AG04450 (cell line): ENCODE data around the gene WDR33. TPM values are rescaled to one million over a fixed set of nuclear protein-coding genes. Genes with fewer than 3 reads are reported as not detected.
"Not testable (repeated sequence)": the region's sequence is repeated elsewhere in the genome, so short reads cannot be mapped to it uniquely, and the experiment has no call there.

ENCODE experiments used
- CTCF ChIA-PET: fragments of 300-600, 350-600 bp; formaldehyde crosslinking; extraction: SDS; loops from one replicate; lab custom pipeline; 2022; ENCODE audit warnings: antibody characterized with exemption, inconsistent platforms; lab: Charles Lee
- POLR2A ChIA-PET: fragments of 350-600 bp; formaldehyde crosslinking; extraction: SDS; loops from one replicate; lab custom pipeline; 2021; ENCODE audit warnings: antibody characterized with exemption, inconsistent platforms; lab: Yijun Ruan, JAX
- DNase-seq: peaks from one replicate; pipeline ENCODE4 v3.0.0-alpha.2; 2011; ENCODE audit warnings: low read depth, low spot score
- H3K27ac ChIP-seq: one replicate; pipeline ENCODE4 v1.5.1; 2012; ENCODE audit warnings: low read depth, low read length, control low read depth
- H3K27me3 ChIP-seq: one replicate; pipeline ENCODE4 v1.6.0; 2012; ENCODE audit warnings: low read length; ENCODE audit not compliant: control insufficient read depth, insufficient read depth
- H3K4me3 ChIP-seq: 2 replicates; pipeline ENCODE4 v1.5.1; 2011; ENCODE audit warnings: mild to moderate bottlenecking, low read depth, low read length, control low read depth
- H3K9me3 ChIP-seq: 2 replicates; pipeline ENCODE4 v1.5.1; 2012; ENCODE audit warnings: low read length; ENCODE audit not compliant: control insufficient read depth, insufficient read depth
- polyA plus RNA-seq: library from polyadenylated mRNA; depleted of rRNA; stranded (reverse); fragments of >200 nt; gene quantifications from 2 replicates; pipeline ENCODE4 v1.2.3, GENCODE V29; 2011
- TF ChIP-seq, protein P1 (sequence below): IDR thresholded peaks from 2 replicates; pipeline ENCODE4 v1.5.1; 2011; ENCODE audit warnings: low read depth, low read length, control low read depth, inconsistent platforms

WDR33 gene
- polyA plus RNA-seq, 1 experiment, result 54.1 TPM

DNA sequence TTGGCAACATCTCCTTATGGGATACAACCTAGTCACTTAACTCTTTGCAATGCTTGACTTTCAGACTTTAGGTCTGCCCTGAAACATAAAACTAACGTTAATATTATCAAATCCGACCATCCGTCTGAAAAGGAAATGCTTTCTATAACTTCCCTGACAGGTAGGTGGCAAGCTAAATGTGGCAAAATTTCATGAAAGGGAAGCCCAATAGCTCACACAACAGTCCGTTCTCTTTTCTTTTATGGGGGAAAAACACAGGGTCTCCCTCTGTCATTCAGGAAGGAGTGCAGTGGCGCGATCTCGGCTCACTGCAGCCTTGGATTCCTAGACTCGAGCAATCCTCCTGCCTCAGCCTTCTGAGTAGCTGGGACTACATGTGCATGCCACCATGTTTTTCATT, 56.8 kb downstream of the WDR33 start:
- H3K27ac ChIP-seq, result no peak overlapping the region
- H3K4me3 ChIP-seq, result no peak overlapping the region
- ChIA-PET CTCF (interaction anchor here (1.3 kb wide), 1 partner anchor 15 kb away, joined by 4 read pairs; no protein-coding TSS in a partner anchor), POLR2A (interaction anchor here (0.5 to 0.7 kb wide), 3 partner anchors 11 to 225 kb away, joined by 4 to 9 read pairs (median 6); no protein-coding TSS in a partner anchor)
- TF ChIP-seq, protein P1, sequence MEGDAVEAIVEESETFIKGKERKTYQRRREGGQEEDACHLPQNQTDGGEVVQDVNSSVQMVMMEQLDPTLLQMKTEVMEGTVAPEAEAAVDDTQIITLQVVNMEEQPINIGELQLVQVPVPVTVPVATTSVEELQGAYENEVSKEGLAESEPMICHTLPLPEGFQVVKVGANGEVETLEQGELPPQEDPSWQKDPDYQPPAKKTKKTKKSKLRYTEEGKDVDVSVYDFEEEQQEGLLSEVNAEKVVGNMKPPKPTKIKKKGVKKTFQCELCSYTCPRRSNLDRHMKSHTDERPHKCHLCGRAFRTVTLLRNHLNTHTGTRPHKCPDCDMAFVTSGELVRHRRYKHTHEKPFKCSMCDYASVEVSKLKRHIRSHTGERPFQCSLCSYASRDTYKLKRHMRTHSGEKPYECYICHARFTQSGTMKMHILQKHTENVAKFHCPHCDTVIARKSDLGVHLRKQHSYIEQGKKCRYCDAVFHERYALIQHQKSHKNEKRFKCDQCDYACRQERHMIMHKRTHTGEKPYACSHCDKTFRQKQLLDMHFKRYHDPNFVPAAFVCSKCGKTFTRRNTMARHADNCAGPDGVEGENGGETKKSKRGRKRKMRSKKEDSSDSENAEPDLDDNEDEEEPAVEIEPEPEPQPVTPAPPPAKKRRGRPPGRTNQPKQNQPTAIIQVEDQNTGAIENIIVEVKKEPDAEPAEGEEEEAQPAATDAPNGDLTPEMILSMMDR, result no peak
- no peaks in the 10 kb centered on the region for H3K27me3 ChIP-seq
- H3K9me3 ChIP-seq, result no peaks in the 10 kb centered on the region
- no peak for DNase-seq

DNA sequence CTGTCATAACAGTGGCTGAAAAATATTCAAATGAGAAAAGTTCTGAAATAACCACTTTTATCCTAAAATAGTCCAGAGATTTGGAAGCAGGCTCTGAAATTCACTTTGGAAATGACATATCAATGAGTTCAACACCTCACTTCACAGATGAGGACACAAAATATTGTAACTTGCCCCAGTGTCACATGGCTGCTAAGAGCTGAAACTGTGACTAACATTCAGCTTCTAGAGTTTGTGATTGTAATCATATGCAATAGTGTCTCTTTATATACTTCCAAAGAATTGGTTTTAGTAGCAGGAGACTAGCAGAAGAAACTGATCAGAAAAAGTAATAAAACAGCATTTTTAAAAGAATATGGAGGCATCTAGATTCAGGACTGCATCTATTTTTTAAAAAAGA, 57.6 kb downstream of the WDR33 start:
- ChIA-PET POLR2A (no interaction called here), CTCF (no interaction called here)
- no peak for DNase-seq
- no peaks in the 10 kb centered on the region for H3K27me3 ChIP-seq
- no peaks in the 10 kb centered on the region for H3K9me3 ChIP-seq
- TF ChIP-seq, protein P1, result no peak
- no peak overlapping the region for H3K27ac ChIP-seq
- H3K4me3 ChIP-seq, result no peak overlapping the region

DNA sequence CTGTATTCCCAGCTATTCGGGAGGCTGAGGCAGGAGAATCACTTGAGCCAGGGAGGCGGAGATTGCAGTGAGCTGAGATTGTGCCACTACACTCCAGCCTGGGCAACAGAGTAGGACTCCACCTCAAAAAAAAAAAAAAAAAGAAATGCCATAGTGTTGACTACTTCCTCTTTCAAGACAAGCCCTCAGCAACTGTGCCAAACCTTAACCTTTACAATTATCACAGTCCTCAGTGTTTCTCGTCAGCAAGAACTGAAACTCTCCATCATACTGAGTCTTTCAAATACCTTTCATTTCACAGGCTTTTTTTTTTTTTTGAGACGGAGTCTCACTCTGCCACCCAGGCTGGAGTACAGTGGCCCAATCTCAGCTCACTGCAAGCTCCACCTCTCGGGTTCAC, 61.4 kb downstream of the WDR33 start:
- H3K4me3 ChIP-seq, CTCF ChIA-PET, H3K9me3 ChIP-seq, H3K27me3 ChIP-seq, DNase-seq, H3K27ac ChIP-seq: not testable (repeated sequence)
- POLR2A ChIA-PET, result interaction anchor here (0.6 to 0.7 kb wide), 2 partner anchors 18 to 63 kb away, joined by 3 to 4 read pairs; no protein-coding TSS in a partner anchor

DNA sequence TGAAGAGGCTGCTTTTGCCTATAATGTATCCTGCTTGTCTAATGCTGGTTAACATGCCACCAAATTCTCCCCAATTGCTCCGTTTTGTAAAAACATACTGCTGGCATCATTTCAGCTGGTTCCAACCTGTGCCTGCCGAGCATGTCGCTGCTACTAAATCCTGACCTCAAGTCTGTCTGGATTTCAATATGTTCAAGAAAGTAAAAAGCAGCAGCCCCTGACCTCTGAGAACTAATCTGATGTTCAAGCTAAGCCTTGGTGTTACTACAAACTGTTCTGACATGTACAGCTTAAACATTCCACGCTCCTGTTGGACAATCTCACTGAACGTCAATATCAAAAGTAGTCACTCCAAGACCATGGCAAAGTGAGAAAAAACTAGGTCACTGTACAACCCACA, 63.4 kb downstream of the WDR33 start:
- ChIA-PET POLR2A (no interaction called here), CTCF (interaction anchor here (0.8 kb wide), 1 partner anchor 12 kb away, joined by 3 read pairs; no protein-coding TSS in a partner anchor)
- Histone ChIP-seq H3K27ac (no peak overlapping the region), H3K4me3 (no peak overlapping the region), H3K27me3 (no peaks in the 10 kb centered on the region), H3K9me3 (no peaks in the 10 kb centered on the region)
- no peak for DNase-seq
- TF ChIP-seq, protein P1, result no peak

DNA sequence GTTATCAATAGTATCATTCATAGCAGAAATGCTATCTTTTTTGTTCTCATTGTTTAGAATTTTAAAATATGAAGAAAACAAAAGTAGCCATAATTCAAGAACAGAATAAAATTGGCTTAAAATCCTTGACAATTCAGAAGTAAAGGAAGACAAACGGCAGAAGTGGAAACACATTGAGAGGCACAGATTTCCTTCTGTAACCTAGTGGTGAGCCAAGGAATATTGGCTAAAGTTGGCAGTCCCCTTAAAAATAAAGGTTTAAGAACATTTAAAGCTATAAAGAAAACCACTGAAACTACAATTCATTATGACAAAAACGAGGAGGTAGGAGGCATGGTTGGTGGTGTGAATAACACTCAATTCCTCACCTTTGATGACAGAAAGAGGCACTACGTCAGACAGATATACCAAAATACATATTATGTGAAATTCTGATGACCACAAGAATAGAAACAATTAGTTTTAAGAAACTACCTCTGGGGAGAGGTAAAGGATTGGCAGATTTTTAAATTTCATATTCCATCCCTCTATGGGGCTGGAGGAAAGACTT, 67.4 kb downstream of the WDR33 start:
- TF ChIP-seq, protein P1, result no peak; the same call in 1 of the 2 replicates
- POLR2A ChIA-PET, result no interaction called here
- CTCF ChIA-PET, result no interaction called here

More for the DNA sequence above, 67.4 kb downstream of the WDR33 start:
- no peaks in the 10 kb centered on the region for H3K9me3 ChIP-seq
- H3K27me3 ChIP-seq, result no peaks in the 10 kb centered on the region
- H3K27ac ChIP-seq, result no peak overlapping the region
- no peak overlapping the region for H3K4me3 ChIP-seq
- DNase-seq, result no peak
